Activated CD4-positive, alpha-beta T cell treated with anti-CD3 and anti-CD28 coated beads for 36 hours (primary cell): Measurements from ENCODE around the gene SYNRG. TPM values are rescaled to one million over a fixed set of nuclear protein-coding genes. Genes with fewer than 3 reads are reported as not detected.

ENCODE experiments used
- ATAC-seq: fragments of 200-7000 bp; cut with Tn5 transposase; one replicate; pipeline ENCODE4 v1.10.0; 2021; ENCODE audit warnings: mild to moderate bottlenecking, moderate library complexity
- CTCF ChIA-PET: fragments of 350-600 bp; sonication (Branson Sonifier 250); formaldehyde crosslinking; loops from one replicate; lab custom pipeline; 2021; ENCODE audit warnings: antibody characterized with exemption; lab: Charles Lee
- POLR2A ChIA-PET: fragments of 350-600 bp; sonication (Branson Sonifier 250); formaldehyde crosslinking; loops from one replicate; lab custom pipeline; 2021; ENCODE audit warnings: antibody characterized with exemption, inconsistent platforms; lab: Charles Lee
- DNase-seq: peaks from one replicate; pipeline ENCODE4 v3.0.0-alpha.2; 2020
- H3K27ac Mint-ChIP-seq: one replicate; pipeline ENCODE4 v1.8.0; 2021; ENCODE audit warnings: mixed read lengths
- H3K27me3 Mint-ChIP-seq: one replicate; pipeline ENCODE4 v1.8.0; 2021; ENCODE audit warnings: mixed read lengths
- H3K36me3 Mint-ChIP-seq: one replicate; pipeline ENCODE4 v1.8.0; 2021; ENCODE audit warnings: low read depth, mixed read lengths
- H3K4me1 Mint-ChIP-seq: one replicate; pipeline ENCODE4 v1.8.0; 2021; ENCODE audit warnings: mixed read lengths
- H3K4me3 Mint-ChIP-seq: one replicate; pipeline ENCODE4 v1.8.0; 2021; ENCODE audit warnings: mild to moderate bottlenecking, moderate library complexity, mixed read lengths
- H3K9me3 Mint-ChIP-seq: one replicate; pipeline ENCODE4 v1.8.0; 2021; ENCODE audit warnings: low read depth, mixed read lengths
- intact Hi-C, 2 experiments: fragments of 100-400 bp; cut with DNase I in 1 of 2; cut with micrococcal nuclease in 1 of 2; formaldehyde crosslinking; loops; one replicate each; pipeline versions ENCODE4 v1.14.2 to v1.15.1; 2022 to 2024; cut with DNase I, micrococcal nuclease
- microRNA-seq: library from miRNA; unstranded; fragments of <30 nt; microRNA quantifications from one replicate; pipeline ENCODE4 v1.2.0, GENCODE V29; 2021; ENCODE audit warnings: borderline replicate concordance
- total RNA-seq, 2 experiments: library from RNA; stranded (reverse); gene quantifications; one replicate each; pipeline ENCODE4 v1.2.3, GENCODE V29; 2021

SYNRG gene
- total RNA-seq, 2 experiments from 2014 or later = 39.0 to 46.7 TPM

GRCh38 chr17:37478187-37478586 is 131.0 kb downstream of the SYNRG start:
- no peak for ATAC-seq
- Mint-ChIP-seq H3K9me3 (no peaks in the 10 kb centered on the region), H3K4me3 (no peak overlapping the region), H3K4me1 (peaks cover 2% of the 10 kb centered on the region), H3K36me3 (peaks cover 40% of the 10 kb centered on the region), H3K27ac (no peak overlapping the region), H3K27me3 (no peaks in the 10 kb centered on the region)
- ChIA-PET CTCF (interaction anchor here (1.3 kb wide), 1 partner anchor 10 kb away, joined by 3 read pairs; no protein-coding TSS in a partner anchor), POLR2A (no interaction called here)
- intact Hi-C loops = no loop called here
- DNase-seq = no peak

GRCh38 chr17:37476431-37477120 is 132.6 kb downstream of the SYNRG start:
- H3K27ac Mint-ChIP-seq = no peak overlapping the region
- DNase-seq = no peak
- ChIA-PET CTCF (interaction anchor here (1.0 to 1.2 kb wide), 2 partner anchors 15 to 30 kb away, joined by 4 to 5 read pairs; no protein-coding TSS in a partner anchor), POLR2A (interaction anchor here (0.7 kb wide), 1 partner anchor 209 kb away, joined by 4 read pairs; no protein-coding TSS in a partner anchor)
- ATAC-seq = no peak
- no peaks in the 10 kb centered on the region for H3K9me3 Mint-ChIP-seq
- H3K4me1 Mint-ChIP-seq = no peaks in the 10 kb centered on the region
- intact Hi-C loops = no loop called here
- H3K4me3 Mint-ChIP-seq = no peak overlapping the region
- no peaks in the 10 kb centered on the region for H3K27me3 Mint-ChIP-seq
- peaks cover 43% of the 10 kb centered on the region for H3K36me3 Mint-ChIP-seq

GRCh38 chr17:37475731-37476420 is 133.3 kb downstream of the SYNRG start:
- DNase-seq = no peak
- Mint-ChIP-seq H3K27ac (no peak overlapping the region), H3K4me1 (no peaks in the 10 kb centered on the region), H3K36me3 (peaks cover 47% of the 10 kb centered on the region), H3K27me3 (no peaks in the 10 kb centered on the region), H3K4me3 (no peak overlapping the region), H3K9me3 (no peaks in the 10 kb centered on the region)
- no peak for ATAC-seq
- intact Hi-C loops = no loop called here
- POLR2A ChIA-PET = no interaction called here
- CTCF ChIA-PET = interaction anchor here (1.0 kb wide), 1 partner anchor 29 kb away, joined by 4 read pairs; no protein-coding TSS in a partner anchor

GRCh38 chr17:37470181-37470580 is 139.0 kb downstream of the SYNRG start:
- Mint-ChIP-seq H3K4me3 (no peak overlapping the region), H3K27me3 (no peaks in the 10 kb centered on the region), H3K4me1 (no peaks in the 10 kb centered on the region), H3K9me3 (no peaks in the 10 kb centered on the region), H3K36me3 (peaks cover 48% of the 10 kb centered on the region), H3K27ac (no peak overlapping the region)
- ChIA-PET POLR2A (no interaction called here), CTCF (interaction anchor here (0.6 kb wide), 1 partner anchor 74 kb away, joined by 3 read pairs; no protein-coding TSS in a partner anchor)
- DNase-seq (no peak), ATAC-seq (no peak)
- intact Hi-C loops = no loop called here

- DNase-seq (no peak), ATAC-seq (no peak)
- intact Hi-C loops = no loop called here
- H3K36me3 Mint-ChIP-seq = peaks cover 45% of the 10 kb centered on the region
- no peak overlapping the region for H3K4me3 Mint-ChIP-seq
- H3K4me1 Mint-ChIP-seq = peaks cover 2% of the 10 kb centered on the region
- POLR2A ChIA-PET = interaction anchor here (0.9 kb wide), 1 partner anchor 20 kb away, joined by 3 read pairs; no protein-coding TSS in a partner anchor
- H3K27me3 Mint-ChIP-seq = no peaks in the 10 kb centered on the region
- H3K9me3 Mint-ChIP-seq = no peaks in the 10 kb centered on the region
- no peak overlapping the region for H3K27ac Mint-ChIP-seq
- CTCF ChIA-PET = no interaction called here
Measured at GRCh38 chr17:37466471-37466870, 142.7 kb downstream of the SYNRG start.

GRCh38 chr17:37465069-37465616 is 144.1 kb downstream of the SYNRG start:
- intact Hi-C loops = no loop called here
- H3K27me3 Mint-ChIP-seq = no peaks in the 10 kb centered on the region
- H3K4me1 Mint-ChIP-seq = peaks cover 4% of the 10 kb centered on the region
- DNase-seq (no peak), ATAC-seq (no peak)
- ChIA-PET CTCF (interaction anchor here (0.6 kb wide), 2 partner anchors 32 to 148 kb away, joined by 3 read pairs; no protein-coding TSS in a partner anchor), POLR2A (no interaction called here)
- peaks cover 40% of the 10 kb centered on the region for H3K36me3 Mint-ChIP-seq
- H3K27ac Mint-ChIP-seq = no peak overlapping the region
- no peaks in the 10 kb centered on the region for H3K9me3 Mint-ChIP-seq
- no peak overlapping the region for H3K4me3 Mint-ChIP-seq

Small RNA genes within 50 kb of the gene (microRNA-seq; reads per million reads assigned to microRNA genes)
- not detected for gene MIR378J

Other genes with a start within 250 kb of the SYNRG start
- gene C17orf78, start 233.4 kb downstream of the SYNRG start, total RNA-seq = not detected
- gene ACACA, start 202.6 kb downstream of the SYNRG start, total RNA-seq = 10 to 100 TPM; 57.2 to 61.1 TPM
- gene TADA2A, start 202.5 kb downstream of the SYNRG start, total RNA-seq = 10 to 100 TPM; 29.9 to 32.9 TPM
- 10 to 100 TPM; 11.9 to 13.1 TPM for gene DUSP14, start 119.5 kb downstream of the SYNRG start, total RNA-seq
- 10 to 100 TPM; 34.6 to 41.7 TPM for gene DDX52, start 34.0 kb upstream of the SYNRG start, total RNA-seq
- gene HNF1B, start 135.6 kb upstream of the SYNRG start, total RNA-seq = not detected